Hepatocyte (in vitro differentiated cells): Measurements from ENCODE around the gene RHAG.

Source experiments
- CTCF ChIP-seq: fragments of 200-600 bp; sonication (generic); IDR thresholded peaks from 2 replicates; pipeline ENCODE4 v1.5.1; 2016; ENCODE audit warnings: antibody characterized with exemption, mild to moderate bottlenecking; ENCODE audit not compliant: poor library complexity
- EZH2 ChIP-seq: fragments of 200-600 bp; sonication (generic); IDR thresholded peaks from 2 replicates; pipeline ENCODE4 v1.6.1; 2016; ENCODE audit warnings: antibody characterized with exemption, mild to moderate bottlenecking, borderline replicate concordance
- EZH2phosphoT487 ChIP-seq: fragments of 200-600 bp; sonication (generic); IDR thresholded peaks from one replicate; pipeline ENCODE4 v1.6.1; 2018; ENCODE audit warnings: antibody characterized with exemption, mild to moderate bottlenecking, low read depth, moderate library complexity; ENCODE audit not compliant: unreplicated experiment, severe bottlenecking

GRCh38 chr6:49606721-49607390 is 29.8 kb downstream of the RHAG start:
- TF ChIP-seq EZH2 (no peak), CTCF (peak; percentile 95), EZH2phosphoT487 (no peak)
